IPS-11a (cell line): ENCODE data around the gene NUDT3.

Experiments
- H3K4me3 ChIP-seq: one replicate; pipeline ENCODE4 v1.5.1; 2013; ENCODE audit warnings: low read depth, low read length, control low read depth

The NUDT3 gene

DNA sequence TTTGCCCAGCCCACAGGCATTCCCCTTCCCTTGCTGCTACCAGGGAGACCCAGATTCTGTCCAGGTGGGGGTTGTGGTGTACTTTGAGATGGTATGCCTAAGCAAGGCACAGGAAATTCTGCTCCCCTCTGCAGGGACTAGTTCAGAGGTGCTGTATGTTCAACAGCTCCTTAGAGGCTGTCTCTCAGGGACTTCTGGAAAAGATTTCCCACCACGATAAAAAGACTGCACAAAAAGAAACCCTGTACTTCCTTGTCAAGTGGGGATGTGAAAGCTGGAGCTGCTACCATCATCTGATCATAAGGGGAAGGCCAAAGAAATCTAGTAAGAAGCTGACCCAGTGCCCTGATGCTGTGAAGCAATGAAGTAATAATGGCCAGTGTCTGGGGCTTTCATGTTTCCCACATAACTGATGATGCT lies 92.1 kb downstream of the NUDT3 start:
- H3K4me3 ChIP-seq = no peak overlapping the region

DNA sequence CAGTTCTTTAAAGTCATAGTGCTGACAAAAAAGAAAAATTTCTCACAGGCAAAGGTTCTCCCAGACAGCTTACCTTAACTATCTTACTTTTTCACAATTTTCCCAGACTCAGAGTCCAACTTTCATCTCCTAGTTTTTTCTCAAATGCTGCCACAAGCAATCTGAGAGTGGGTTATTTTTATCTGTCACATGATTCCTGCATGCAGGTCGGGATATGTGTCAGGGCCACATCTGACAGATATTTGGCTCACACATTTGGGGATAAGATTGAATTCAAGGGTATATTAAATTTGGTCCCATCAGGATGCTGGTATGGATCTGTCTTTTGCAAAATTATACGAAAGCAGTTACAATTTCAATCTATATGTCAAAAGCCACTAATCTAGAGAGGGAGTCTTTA lies 93.5 kb downstream of the NUDT3 start:
- H3K4me3 ChIP-seq = no peak overlapping the region

- H3K4me3 ChIP-seq = no peak overlapping the region
Measured at GRCh38 chr6:34295721-34296120, 96.7 kb downstream of the NUDT3 start.

- no peak overlapping the region for H3K4me3 ChIP-seq
Measured at GRCh38 chr6:34292954-34293353, 99.5 kb downstream of the NUDT3 start.

DNA sequence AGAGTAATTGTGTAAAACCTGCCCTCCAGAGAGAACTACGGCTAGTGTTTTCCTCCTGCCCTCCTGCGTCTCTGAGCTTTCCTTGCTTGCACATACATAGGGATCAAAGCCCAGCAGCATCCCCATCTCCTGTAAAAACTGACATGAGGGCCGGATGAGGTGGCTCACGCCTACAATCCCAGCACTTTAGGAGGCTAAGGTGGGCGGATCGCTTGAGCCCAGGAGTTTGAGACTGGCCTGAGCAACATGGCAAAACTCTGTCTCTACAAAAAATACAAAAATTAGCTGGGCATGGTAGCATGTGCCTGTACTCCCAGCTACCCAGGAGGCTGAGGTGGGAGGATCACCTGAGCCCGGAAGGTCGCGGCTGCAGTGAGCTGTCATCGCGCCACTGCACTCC lies 103.3 kb downstream of the NUDT3 start:
- no peak overlapping the region for H3K4me3 ChIP-seq

DNA sequence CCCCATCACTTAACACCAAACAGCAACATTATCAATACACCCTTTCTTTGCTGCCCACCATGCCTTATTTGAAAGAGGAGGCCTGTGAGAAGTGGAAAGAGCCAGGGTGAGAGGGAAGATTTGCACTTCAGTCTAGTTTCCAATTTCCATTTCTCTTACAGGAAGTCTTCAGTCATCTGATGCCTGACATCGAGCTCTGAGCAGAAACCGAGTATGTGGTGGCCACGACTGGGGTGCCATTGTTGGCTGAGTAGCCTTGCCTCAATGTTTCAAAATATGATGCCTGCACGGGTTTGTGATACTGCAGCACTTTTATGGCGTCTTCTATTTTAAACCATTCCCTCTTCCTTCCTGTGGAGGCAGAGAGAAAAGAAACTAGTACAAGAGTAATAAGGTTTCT lies 103.9 kb downstream of the NUDT3 start:
- H3K4me3 ChIP-seq = no peak overlapping the region

DNA sequence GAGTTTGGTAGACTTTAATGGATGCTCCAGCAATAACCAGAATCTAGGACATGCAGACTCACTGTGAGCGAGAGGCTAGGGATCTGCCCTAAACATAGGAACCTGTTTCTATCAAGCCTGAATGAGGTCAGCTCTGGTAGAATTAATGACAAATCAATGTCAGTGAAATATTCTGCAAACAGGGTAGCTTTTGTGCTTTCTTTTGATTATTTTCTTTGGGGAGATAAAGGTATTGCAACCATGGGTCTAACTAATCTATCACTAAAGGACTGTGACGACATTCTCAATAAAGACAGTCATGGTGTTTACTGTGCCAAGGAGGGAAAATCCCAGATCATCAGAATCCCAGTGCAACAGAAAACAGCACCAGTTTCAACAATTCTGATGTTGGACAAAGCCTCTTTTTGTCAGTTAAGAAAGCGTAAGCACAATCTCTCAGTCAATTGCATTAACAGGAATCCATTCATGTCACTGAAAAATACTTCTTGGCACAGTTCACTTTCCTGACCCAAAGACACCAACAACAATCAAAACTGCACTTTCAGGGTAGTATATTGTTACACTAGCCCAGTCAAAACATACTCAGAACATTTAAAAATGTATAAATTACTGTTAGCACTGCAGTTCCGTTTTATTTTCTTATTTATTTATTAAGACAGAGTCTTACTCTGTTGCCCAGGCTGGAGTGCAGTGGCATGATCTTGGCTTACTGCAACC lies 106.9 kb downstream of the NUDT3 start:
- no peak overlapping the region for H3K4me3 ChIP-seq

DNA sequence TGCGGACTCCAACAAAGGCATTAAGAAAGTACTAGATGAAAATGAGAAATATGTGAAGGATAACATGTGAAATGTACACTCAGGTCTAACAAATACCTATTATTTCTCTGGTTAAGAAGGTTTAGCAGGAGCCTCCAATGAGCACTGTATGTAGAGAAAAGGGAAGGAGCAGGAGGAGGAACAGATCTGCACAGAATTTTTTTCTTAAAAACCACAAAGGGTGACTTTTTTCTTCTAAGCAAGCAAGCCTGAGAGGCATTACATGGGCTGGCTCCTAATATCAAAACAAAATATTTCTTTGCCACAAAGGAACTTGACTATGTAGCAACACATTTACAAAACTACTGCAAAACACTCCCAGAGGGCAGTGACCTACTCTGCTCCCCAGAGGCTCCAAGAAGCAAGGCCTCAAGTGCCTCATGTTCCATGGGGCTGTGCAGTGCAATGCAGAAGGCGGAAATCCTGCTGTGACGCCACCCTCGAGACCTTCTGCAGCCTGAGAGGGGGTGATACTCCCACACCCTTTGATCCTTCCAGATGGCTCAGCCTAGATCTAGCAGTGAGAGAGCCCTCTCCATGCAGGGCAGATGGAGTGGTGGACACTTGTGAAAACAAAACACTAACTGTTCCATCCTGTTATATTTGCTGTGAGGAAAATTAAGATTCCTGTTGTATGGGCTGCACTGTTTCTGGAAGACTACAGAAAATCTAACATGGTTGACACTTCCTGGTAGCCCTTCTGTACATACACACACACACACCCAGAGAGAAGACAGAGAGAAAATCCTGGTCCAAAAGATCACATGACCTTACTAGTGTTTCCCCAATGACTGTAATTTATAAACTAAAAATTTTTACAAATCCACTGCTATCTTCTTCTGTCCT lies 107.7 kb downstream of the NUDT3 start:
- no peak overlapping the region for H3K4me3 ChIP-seq

- H3K4me3 ChIP-seq = no peak overlapping the region
Measured at GRCh38 chr6:34281702-34282334, 110.7 kb downstream of the NUDT3 start.

GRCh38 chr6:34280216-34280615 lies 112.3 kb downstream of the NUDT3 start:
- no peak overlapping the region for H3K4me3 ChIP-seq

DNA sequence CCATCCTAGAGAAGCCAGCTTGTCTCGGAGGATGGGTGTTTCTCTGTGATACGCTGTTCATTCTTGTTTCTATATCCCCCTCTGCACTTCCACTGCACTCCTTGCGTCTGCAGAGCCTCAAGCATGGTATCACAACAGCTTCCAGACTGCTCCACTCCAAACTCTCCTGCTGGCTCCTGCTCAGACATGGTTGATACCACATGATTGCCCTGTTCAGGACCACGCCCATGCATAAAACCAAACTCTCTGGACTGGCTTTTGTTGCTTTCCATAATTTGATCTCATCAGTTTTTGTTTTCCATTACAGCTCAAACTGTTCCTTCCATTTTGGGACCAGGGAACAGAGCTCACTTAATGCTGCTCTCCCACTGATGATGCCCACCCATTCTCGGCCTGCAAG lies 113.6 kb downstream of the NUDT3 start:
- H3K4me3 ChIP-seq = no peak overlapping the region

- no peak overlapping the region for H3K4me3 ChIP-seq
Measured at GRCh38 chr6:34277763-34278112, 114.7 kb downstream of the NUDT3 start.

GRCh38 chr6:34276881-34277762 lies 115.3 kb downstream of the NUDT3 start:
- no peak overlapping the region for H3K4me3 ChIP-seq

DNA sequence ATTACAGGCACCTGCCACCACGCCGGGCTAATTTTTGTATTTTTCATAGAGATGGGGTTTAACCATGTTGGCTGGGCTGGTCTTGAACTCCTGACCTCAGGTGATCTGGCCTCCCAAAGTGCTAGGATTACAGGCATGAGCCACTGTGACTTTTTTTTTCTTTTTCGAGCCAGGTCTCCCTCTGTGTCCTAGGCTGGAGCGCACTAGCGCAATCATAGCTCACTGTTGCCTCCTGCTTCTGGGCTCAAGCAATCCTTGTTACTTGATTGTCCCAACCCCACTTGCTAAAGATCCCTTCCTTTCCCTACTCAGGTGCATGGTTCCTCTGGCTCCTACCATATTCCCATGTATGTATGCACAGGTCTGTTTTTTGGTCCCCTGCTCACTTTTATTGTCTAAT lies 116.3 kb downstream of the NUDT3 start:
- no peak overlapping the region for H3K4me3 ChIP-seq

DNA sequence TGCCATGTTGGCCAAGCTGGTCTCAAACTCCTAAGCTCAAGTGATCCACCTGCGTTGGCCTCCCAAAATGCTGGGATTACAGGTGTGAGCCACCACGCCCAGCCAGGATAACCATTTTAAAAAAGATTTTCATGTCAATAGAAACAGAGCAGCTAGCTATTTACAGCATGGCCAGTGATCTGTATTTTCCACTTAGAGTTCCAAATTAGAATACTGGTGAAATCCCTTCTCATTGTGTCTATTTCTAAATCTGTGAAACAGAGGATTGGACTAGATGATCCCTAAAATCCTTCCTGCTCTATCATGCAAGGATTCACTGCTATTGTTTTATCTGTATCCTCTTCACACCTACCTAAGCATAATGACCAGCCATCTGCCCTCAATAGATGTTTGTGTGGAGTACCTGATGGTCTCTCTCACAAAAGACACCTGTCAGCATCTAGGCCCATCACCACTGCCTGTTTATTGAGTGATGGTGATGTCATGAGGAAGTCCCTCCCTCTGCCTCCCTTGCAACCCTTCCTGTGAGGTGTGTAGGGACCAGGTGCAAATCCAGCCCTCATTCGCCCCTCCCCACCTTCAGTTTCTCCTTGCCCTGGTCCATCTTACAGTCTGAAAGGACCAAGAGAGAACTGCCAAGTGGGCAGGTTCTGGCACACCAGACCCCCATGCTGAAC lies 117.2 kb downstream of the NUDT3 start:
- H3K4me3 ChIP-seq = no peak overlapping the region

DNA sequence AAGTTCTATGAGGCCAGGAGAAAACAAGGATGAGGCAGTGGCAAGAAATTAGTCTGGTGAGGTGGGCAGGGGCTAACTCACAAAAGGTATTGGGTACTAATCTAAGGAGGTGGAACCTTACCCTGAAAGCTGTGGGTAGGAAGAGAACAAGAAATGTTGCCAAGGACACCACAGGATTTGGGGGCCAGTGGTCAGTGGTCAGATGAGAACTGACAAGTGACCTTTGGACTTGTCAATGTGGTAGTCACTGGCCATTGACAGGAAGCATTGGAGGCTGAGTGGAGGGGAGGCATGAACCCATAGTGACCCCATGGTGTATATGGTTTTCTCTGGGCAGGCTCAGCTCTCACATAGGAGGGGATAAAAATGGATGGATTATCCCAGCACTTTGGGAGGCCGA lies 118.3 kb downstream of the NUDT3 start:
- H3K4me3 ChIP-seq = no peak overlapping the region

DNA sequence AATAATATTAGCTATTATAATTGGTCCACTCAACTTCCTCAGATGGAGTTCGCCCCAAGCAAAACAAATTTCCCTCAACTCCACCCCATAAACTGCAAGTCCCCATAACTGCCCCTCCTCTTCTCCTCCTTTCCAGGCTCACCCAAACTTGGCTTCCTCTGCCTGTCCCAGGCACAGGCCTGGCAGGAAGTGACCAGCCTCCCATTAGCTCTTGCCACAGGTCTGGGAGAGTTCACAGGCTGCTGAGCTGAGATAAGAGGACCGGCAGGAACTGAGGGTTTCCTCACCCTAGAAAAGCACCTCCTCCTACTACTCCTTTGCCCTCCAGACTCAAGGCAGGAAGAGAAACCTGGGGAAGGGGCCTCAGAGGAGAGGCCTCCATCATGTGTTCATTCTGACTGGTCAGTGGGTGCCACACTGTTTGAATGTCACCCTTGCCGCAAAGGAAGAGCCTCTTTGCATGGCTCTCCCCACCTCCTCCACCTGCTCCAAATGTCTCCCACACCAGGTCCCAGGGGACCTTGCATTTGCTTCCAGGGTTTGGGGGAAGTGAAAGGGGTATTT lies 119.1 kb downstream of the NUDT3 start:
- H3K4me3 ChIP-seq = no peak overlapping the region

DNA sequence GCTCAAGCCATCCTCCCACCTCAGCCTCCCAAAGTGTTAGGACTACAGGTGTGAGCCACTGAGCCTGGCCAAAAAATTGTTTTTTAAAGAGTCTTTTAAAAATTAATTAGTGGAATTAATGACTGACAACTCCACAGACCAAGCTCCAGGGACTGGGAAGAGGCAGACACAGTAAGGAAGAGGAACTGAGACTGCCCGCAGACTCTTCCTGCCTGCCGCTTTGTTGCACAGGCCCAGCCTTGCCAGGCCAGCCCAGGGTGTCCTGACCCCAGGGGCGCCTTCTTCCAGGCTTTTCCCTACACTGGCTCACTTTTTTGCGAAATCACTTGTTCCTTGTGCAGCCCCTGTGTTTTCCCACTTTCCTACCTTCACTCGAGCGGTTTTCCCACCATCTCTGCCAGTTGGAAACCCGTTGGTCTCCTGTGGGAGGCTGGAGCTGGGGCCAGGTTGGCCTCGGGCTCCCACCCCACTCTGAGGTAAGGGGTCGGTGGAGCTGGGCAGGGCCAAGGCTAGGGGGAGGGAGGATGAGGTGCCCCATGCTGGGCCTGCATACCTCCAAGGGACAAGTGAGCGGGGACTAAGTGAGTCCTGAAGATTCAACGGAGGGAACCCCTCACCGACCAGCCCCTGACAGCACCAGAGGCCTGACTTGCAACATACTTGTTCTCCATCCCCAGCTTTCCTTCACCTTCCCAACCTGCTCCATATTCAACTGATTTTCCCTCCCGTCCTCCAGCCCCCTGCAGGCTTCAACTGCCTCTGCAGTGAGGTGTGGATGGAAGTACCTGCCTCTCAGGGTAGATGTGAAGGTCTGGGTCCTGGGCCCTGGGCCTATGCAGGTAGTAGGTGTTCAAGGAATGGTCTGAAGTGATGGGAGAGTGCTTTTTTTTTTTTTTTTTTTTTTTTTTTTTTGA lies 120.2 kb downstream of the NUDT3 start:
- no peak overlapping the region for H3K4me3 ChIP-seq
